NCI-H1105 (cell line): Measurements from ENCODE around the gene LSM2.

Experiments used
- DNase-seq: peaks from one replicate; lab custom pipeline; 2025; lab: John Stamatoyannopoulos, UW

LSM2 gene

GRCh38 chr6:31750411-31751022, 56.2 kb downstream of the LSM2 start:
- DNase-seq, result no peak

GRCh38 chr6:31749301-31750036, 57.3 kb downstream of the LSM2 start:
- DNase-seq, result no peak
